Fibroblast of lung (primary cell): ENCODE data around the gene MAN2B2.

Experiments used
- CTCF ChIP-seq, 2 donors: IDR thresholded peaks in 1 of 2; conservative IDR thresholded peaks in 1 of 2; 1 replicate in 1 of 2; 2 replicates in 1 of 2; pipeline ENCODE4 v1.5.1; 2011 to 2012; ENCODE audit warnings: low read length in 2 of 2, control low read depth in 1 of 2, inconsistent platforms in 1 of 2, low read depth in 1 of 2, mild to moderate bottlenecking in 1 of 2
- EZH2 ChIP-seq: IDR thresholded peaks from 2 replicates; pipeline ENCODE4 v1.5.1; 2012; ENCODE audit warnings: low read length, control low read depth, mild to moderate bottlenecking; ENCODE audit errors: missing control alignments

GRCh38 chr4:6592804-6593563, 18.0 kb downstream of the MAN2B2 start:
- TF ChIP-seq CTCF (conservative IDR thresholded peaks at IDR 0.05 in 1 of 2, IDR thresholded peaks at IDR 0.05 in 1 of 2; ENCODE audit: low read depth in 1 of 2, low read length in 2 of 2) (no peak), EZH2 (no peak)
